Right cardiac atrium (tissue), 5 donors: ENCODE measurements around the gene CABLES1. TPM values are rescaled to one million over a fixed set of nuclear protein-coding genes. Genes with fewer than 3 reads are reported as not detected.

Experiments used
- ATAC-seq, 2 donors: fragments of 200-7000 bp; cut with Tn5 transposase; one replicate each; pipeline versions ENCODE4 v1.8.0 to v1.9.1; 2020; ENCODE audit warnings: moderate library complexity in 2 of 2, mild to moderate bottlenecking in 1 of 2
- DNase-seq, 3 donors: peaks; one replicate each; pipeline ENCODE4 v3.0.0-alpha.2; 2020
- H3K27ac ChIP-seq: one replicate; pipeline ENCODE4 v1.5.1; 2013; ENCODE audit warnings: mild to moderate bottlenecking, low read length, control low read depth, moderate library complexity
- H3K27me3 ChIP-seq: one replicate; pipeline ENCODE4 v1.6.1; 2013; ENCODE audit not compliant: control insufficient read depth, insufficient read depth
- H3K4me1 ChIP-seq: one replicate; pipeline ENCODE4 v1.6.1; 2013; ENCODE audit warnings: low read length; ENCODE audit not compliant: control insufficient read depth, insufficient read depth
- H3K4me3 ChIP-seq: one replicate; pipeline ENCODE4 v1.5.1; 2013; ENCODE audit warnings: low read length, control low read depth
- H3K9me3 ChIP-seq: one replicate; pipeline ENCODE4 v1.6.1; 2013; ENCODE audit warnings: low read length; ENCODE audit not compliant: control insufficient read depth
- whole genome bisulfite sequencing: extraction: QIAGEN DNeasy Blood & Tissue Kit; methylation state at CpG from one replicate; pipeline ENCODE4 v1.1.7; 2013; 5-methylcytosine and 5-hydroxymethylcytosine counted together
- intact Hi-C, 4 donors: fragments of 100-400 bp; cut with DNase I; formaldehyde crosslinking; loops; one replicate each; pipeline versions ENCODE4 v1.11.0 to v1.14.0; 2022 to 2023
- polyA plus RNA-seq: library from polyadenylated mRNA; stranded (reverse); fragments of 200-250 nt; gene quantifications from one replicate; pipeline ENCODE4 v1.2.3, GENCODE V29; 2013
- total RNA-seq, 4 donors: library from RNA; stranded (reverse); fragmentation: NEBNext Ultra II Directional; extraction: Animal tissue kit (Norgen Biotek cat#: 25700); gene quantifications; one replicate each; pipeline ENCODE4 v1.2.1, GENCODE V29; 2021
- donor health status: healthy with polysubstance abuse.
- donor health status: DM: no; HTN: yes; CAD: no.
- donor health status: DM: no; HTN: no; CAD: no.
- donor health status: DM: no; HTN: yes; CAD: no; lungs with severe emphysema.
- donor health status: DM: yes; HTN: yes; CAD: no.

CABLES1 gene
- total and polyA plus RNA-seq, 5 donors, result 3.2 to 5.6 (median 4.1) TPM

GRCh38 chr18:23171581-23172156 is 36.4 kb downstream of the CABLES1 start:
- no peak overlapping the region for H3K4me3 ChIP-seq
- intact Hi-C loops, result no loop called here
- WGBS, result 78% methylated on average over 9 of the region's 9 CpGs
- no peaks in the 10 kb centered on the region for H3K9me3 ChIP-seq
- H3K4me1 ChIP-seq, result no peaks in the 10 kb centered on the region
- ATAC-seq, result no peak
- H3K27ac ChIP-seq, result no peak overlapping the region
- no peaks in the 10 kb centered on the region for H3K27me3 ChIP-seq
- no peak for DNase-seq

GRCh38 chr18:23172591-23173380 is 37.5 kb downstream of the CABLES1 start:
- intact Hi-C loops, result no loop called here
- H3K27me3 ChIP-seq, result no peaks in the 10 kb centered on the region
- WGBS, result 88% methylated on average over 14 of the region's 14 CpGs
- H3K9me3 ChIP-seq, result no peaks in the 10 kb centered on the region
- H3K4me3 ChIP-seq, result no peak overlapping the region
- no peaks in the 10 kb centered on the region for H3K4me1 ChIP-seq
- ATAC-seq, result no peak
- no peak for DNase-seq
- H3K27ac ChIP-seq, result no peak overlapping the region

- H3K27me3 ChIP-seq, result no peaks in the 10 kb centered on the region
- H3K4me3 ChIP-seq, result no peak overlapping the region
- ATAC-seq (no peak), DNase-seq (no peak)
- 64% methylated on average over 7 of the region's 7 CpGs for WGBS
- H3K27ac ChIP-seq, result no peak overlapping the region
- intact Hi-C loops, result no loop called here
- H3K4me1 ChIP-seq, result peaks cover 4% of the 10 kb centered on the region
- H3K9me3 ChIP-seq, result no peaks in the 10 kb centered on the region
Measured at GRCh38 chr18:23173912-23174311, 38.6 kb downstream of the CABLES1 start.

- intact Hi-C loops, result no loop called here
- DNase-seq, result no peak
- Histone ChIP-seq H3K27ac (no peak overlapping the region), H3K27me3 (no peaks in the 10 kb centered on the region), H3K9me3 (no peaks in the 10 kb centered on the region), H3K4me1 (peaks cover 5% of the 10 kb centered on the region), H3K4me3 (no peak overlapping the region)
- ATAC-seq, result peak in 1 of 2 donors; percentile 14
- 89% methylated on average over 17 of the region's 17 CpGs for WGBS
Measured at GRCh38 chr18:23176701-23177432, 41.6 kb downstream of the CABLES1 start.

- H3K27me3 ChIP-seq, result no peaks in the 10 kb centered on the region
- H3K9me3 ChIP-seq, result no peaks in the 10 kb centered on the region
- H3K4me1 ChIP-seq, result peaks cover 5% of the 10 kb centered on the region
- DNase-seq (no peak), ATAC-seq (no peak)
- H3K4me3 ChIP-seq, result no peak overlapping the region
- H3K27ac ChIP-seq, result no peak overlapping the region
- intact Hi-C loops, result no loop called here
- 86% methylated on average over 13 of the region's 13 CpGs for WGBS
Measured at GRCh38 chr18:23177433-23178072, 42.3 kb downstream of the CABLES1 start.

- Histone ChIP-seq H3K9me3 (no peaks in the 10 kb centered on the region), H3K27ac (no peak overlapping the region), H3K4me1 (peaks cover 5% of the 10 kb centered on the region), H3K4me3 (no peak overlapping the region), H3K27me3 (no peaks in the 10 kb centered on the region)
- ATAC-seq, result peak in 1 of 2 donors; percentile 20
- DNase-seq, result no peak
- WGBS, result 71% methylated on average over 7 of the region's 7 CpGs
- intact Hi-C loops, result no loop called here
Measured at GRCh38 chr18:23178201-23178600, 42.9 kb downstream of the CABLES1 start.

GRCh38 chr18:23178661-23179081 is 43.4 kb downstream of the CABLES1 start:
- peak in 1 of 2 donors; percentile 17 for ATAC-seq
- Histone ChIP-seq H3K27me3 (no peaks in the 10 kb centered on the region), H3K27ac (no peak overlapping the region), H3K4me3 (no peak overlapping the region), H3K4me1 (peaks cover 5% of the 10 kb centered on the region), H3K9me3 (no peaks in the 10 kb centered on the region)
- DNase-seq, result no peak
- 91% methylated on average over 6 of the region's 6 CpGs for WGBS
- intact Hi-C loops, result no loop called here

- DNase-seq, result no peak
- WGBS, result 80% methylated on average over 6 of the region's 6 CpGs
- Histone ChIP-seq H3K9me3 (no peaks in the 10 kb centered on the region), H3K4me1 (peaks cover 5% of the 10 kb centered on the region), H3K27me3 (no peaks in the 10 kb centered on the region), H3K4me3 (no peak overlapping the region), H3K27ac (peak overlapping the region; percentile 11)
- intact Hi-C loops, result no loop called here
- no peak for ATAC-seq
Measured at GRCh38 chr18:23179416-23179815, 44.1 kb downstream of the CABLES1 start.

GRCh38 chr18:23181547-23181946 is 46.3 kb downstream of the CABLES1 start:
- intact Hi-C loops, result no loop called here
- H3K27me3 ChIP-seq, result no peaks in the 10 kb centered on the region
- ATAC-seq, result no peak
- no peak overlapping the region for H3K27ac ChIP-seq
- no peak overlapping the region for H3K4me3 ChIP-seq
- DNase-seq, result no peak
- H3K9me3 ChIP-seq, result no peaks in the 10 kb centered on the region
- H3K4me1 ChIP-seq, result peaks cover 5% of the 10 kb centered on the region

GRCh38 chr18:23182606-23183005 is 47.3 kb downstream of the CABLES1 start:
- ATAC-seq (no peak), DNase-seq (no peak)
- no peak overlapping the region for H3K4me3 ChIP-seq
- H3K4me1 ChIP-seq, result peaks cover 5% of the 10 kb centered on the region
- no peaks in the 10 kb centered on the region for H3K27me3 ChIP-seq
- WGBS, result 86% methylated on average over 9 of the region's 9 CpGs
- no peaks in the 10 kb centered on the region for H3K9me3 ChIP-seq
- intact Hi-C loops, result no loop called here
- no peak overlapping the region for H3K27ac ChIP-seq
